GM19397 (cell line): ENCODE data around the gene KLK14.

Source experiments
- ATAC-seq: cut with Tn5 transposase; IDR thresholded peaks from one replicate; pipeline ENCODE4 v1.9.1; 2021; ENCODE audit warnings: mild to moderate bottlenecking, moderate library complexity; ENCODE audit not compliant: unreplicated experiment

The KLK14 gene

DNA sequence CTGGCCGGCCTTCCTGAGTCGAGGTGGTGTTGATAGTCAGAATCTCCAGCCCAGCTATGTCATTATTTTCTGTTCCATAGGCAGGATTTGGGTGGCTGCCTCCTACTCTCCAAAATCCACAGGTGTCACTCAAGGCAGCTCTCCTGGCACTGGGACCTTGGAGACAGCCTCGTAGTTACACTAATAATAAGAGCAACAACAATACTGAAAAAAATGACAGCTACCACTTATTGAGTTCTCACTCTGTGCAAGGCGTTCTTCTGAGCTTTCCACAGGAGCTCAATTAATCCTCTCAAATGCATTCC, 35.7 kb downstream of the KLK14 start:
- ATAC-seq: no peak

- ATAC-seq: no peak
Measured at GRCh38 chr19:51044327-51044726, 38.4 kb downstream of the KLK14 start.

DNA sequence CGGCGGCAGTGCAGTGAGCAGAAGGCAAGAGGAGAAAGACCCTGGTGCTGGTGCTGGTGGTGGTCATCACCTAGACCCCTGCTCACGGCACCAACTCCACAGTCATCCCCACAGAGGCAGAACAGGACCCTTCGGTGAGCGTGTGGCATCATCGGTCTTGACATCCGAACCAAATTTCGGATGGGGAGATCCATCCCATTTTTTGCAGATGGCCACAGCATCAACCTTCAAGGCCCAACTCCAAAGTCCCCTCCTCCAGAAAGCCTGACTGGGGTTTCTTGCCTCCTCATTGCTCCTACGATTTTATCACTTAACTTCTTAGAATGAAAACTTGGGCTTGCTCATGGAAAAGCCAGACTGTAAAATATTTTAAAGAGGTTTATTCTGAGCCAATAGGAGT, 39.2 kb downstream of the KLK14 start:
- no peak for ATAC-seq

- ATAC-seq: no peak
Measured at GRCh38 chr19:51040151-51040550, 42.5 kb downstream of the KLK14 start.

DNA sequence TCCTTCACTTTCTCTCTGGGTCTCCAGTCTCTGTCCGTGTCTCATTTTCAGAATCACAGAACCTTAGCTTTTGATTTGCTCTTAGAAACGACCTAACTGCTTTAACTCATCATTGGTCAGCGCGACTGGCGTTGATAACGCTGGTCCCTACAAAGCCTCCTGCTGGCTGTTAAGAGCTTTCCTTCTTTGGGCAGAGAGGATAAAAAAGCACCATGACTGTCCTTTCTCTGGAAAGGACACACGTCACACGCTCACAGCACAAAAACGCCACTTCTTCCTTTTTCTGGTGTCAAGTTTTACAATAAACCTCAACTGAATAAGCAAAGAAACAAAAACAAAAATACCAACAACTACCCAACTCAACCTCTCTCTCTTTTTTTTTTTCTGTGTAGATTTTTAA, 46.2 kb downstream of the KLK14 start:
- no peak for ATAC-seq

GRCh38 chr19:51034704-51035103, 48.0 kb downstream of the KLK14 start, which contains the start of gene KLK12:
Gene KLK12 (minus strand): TSS chr19:51035002. CDS start chr19:51034621, 381 bp downstream.
- no peak for ATAC-seq

GRCh38 chr19:51031880-51032225, 50.8 kb downstream of the KLK14 start:
- ATAC-seq: no peak

DNA sequence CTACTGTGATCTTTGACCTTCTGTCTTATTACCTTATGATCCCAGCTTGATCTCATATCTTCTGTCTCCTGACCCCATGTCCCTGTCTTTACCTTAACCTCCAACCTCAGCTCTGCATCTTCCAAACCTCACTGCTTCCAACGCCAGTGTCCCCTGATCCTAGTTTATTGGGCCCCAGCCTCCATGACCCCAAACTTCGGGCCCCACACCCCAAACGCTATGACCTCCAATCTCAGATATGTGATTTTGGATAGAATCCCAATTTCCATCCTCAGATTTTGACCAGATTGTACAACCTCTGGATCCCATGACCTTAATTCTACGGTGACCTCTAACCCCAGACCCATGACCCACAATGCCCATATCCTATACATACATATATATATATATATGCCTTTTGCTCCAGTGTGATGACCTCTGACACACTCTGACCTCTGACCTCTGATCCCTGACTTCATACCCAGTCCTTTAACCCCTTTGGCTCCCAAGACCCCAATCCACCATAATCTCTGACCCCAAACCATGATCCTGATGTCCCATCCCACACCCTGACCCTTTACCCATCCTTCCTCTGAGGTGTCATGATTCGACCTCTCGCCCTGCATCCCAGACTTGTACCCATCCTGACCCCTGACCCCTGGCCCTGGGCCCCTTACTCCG, 51.3 kb downstream of the KLK14 start:
- ATAC-seq: no peak

- ATAC-seq: no peak
Measured at GRCh38 chr19:51030631-51031030, 52.1 kb downstream of the KLK14 start.

- no peak for ATAC-seq
Measured at GRCh38 chr19:51029718-51030117, 53.0 kb downstream of the KLK14 start.
